Raji (cell line): ENCODE measurements around the gene MZB1.

Experiments
- POLR2A ChIP-seq: IDR thresholded peaks from 2 replicates; pipeline ENCODE4 v1.6.1; 2011; ENCODE audit warnings: low read depth, low read length, control low read depth; ENCODE audit not compliant: insufficient read depth

MZB1 gene

GRCh38 chr5:139395844-139396640, 6.3 kb upstream of the MZB1 start:
- peak; percentile 11; the same call in 1 of the 2 replicates for TF ChIP-seq POLR2A

GRCh38 chr5:139394654-139395566, 5.2 kb upstream of the MZB1 start, which contains the start of gene PROB1:
Gene PROB1 (minus strand): TSS chr5:139395104. CDS start chr5:139395081, 23 bp downstream.
- 0 out of 2 replicates have a peak, but pooled peaks have one; percentile 16 for TF ChIP-seq POLR2A

GRCh38 chr5:139394123-139394653, 4.5 kb upstream of the MZB1 start:
- peak; percentile 23; the same call in 1 of the 2 replicates for TF ChIP-seq POLR2A

- no peak for TF ChIP-seq POLR2A
Observed at GRCh38 chr5:139393497-139394122, 3.9 kb upstream of the MZB1 start.

GRCh38 chr5:139392678-139393496, 3.2 kb upstream of the MZB1 start:
- TF ChIP-seq POLR2A: peak; percentile 46

- TF ChIP-seq POLR2A: peak; percentile 46; the same call in 1 of the 2 replicates
Observed at GRCh38 chr5:139392324-139392677, 2.6 kb upstream of the MZB1 start.

GRCh38 chr5:139391570-139392323, 2.0 kb upstream of the MZB1 start:
- peak; percentile 53 for TF ChIP-seq POLR2A

- 0 out of 2 replicates have a peak, but pooled peaks have one; percentile 4 for TF ChIP-seq POLR2A
Observed at GRCh38 chr5:139390639-139391569, 1.2 kb upstream of the MZB1 start.

GRCh38 chr5:139388198-139388821, 1.4 kb downstream of the MZB1 start:
- TF ChIP-seq POLR2A: peak; percentile 33; the same call in 1 of the 2 replicates

GRCh38 chr5:139387611-139388197, 2.0 kb downstream of the MZB1 start:
- no peak for TF ChIP-seq POLR2A

- TF ChIP-seq POLR2A: no peak
Observed at GRCh38 chr5:139386050-139386438, 3.7 kb downstream of the MZB1 start.
